Stimulated activated CD4-positive, alpha-beta T cell treated with anti-CD3 and anti-CD28 coated beads, Interleukin-2, amount 100 ng/mL, for 4 hours (primary cell): ENCODE results near the gene PARD3.

Experiments
- DNase-seq: peaks from one replicate; pipeline ENCODE4 v3.0.0-alpha.2; 2020; ENCODE audit warnings: low read depth

Gene PARD3

DNA sequence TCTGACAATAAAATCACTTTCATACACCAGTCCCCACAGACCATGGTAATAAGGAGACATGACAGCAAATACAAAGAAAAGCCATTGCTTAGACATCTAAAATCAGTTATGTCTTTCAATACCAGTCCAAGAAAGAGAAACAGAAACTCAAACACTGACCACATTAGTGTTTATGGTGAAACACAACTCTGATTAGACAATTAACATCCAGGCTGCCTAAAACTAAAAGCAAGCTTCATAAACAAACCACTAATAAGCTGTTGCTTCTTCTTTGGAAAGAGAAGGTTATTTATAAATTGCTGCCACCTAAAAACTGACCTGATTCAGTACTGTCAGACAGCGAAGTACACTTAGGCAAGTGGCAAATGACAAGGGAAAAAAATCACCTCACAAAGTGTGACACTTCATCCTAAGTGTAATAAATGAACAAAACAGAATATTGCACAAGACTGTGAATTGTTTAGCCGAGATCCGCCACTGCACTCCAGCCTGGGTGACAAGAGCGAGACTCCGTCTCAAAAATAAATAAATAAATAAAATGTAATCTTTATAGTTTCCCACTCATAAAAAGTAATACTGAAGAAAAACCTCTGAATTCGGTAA lies 277.4 kb downstream of the PARD3 start:
- DNase-seq: no peak

DNA sequence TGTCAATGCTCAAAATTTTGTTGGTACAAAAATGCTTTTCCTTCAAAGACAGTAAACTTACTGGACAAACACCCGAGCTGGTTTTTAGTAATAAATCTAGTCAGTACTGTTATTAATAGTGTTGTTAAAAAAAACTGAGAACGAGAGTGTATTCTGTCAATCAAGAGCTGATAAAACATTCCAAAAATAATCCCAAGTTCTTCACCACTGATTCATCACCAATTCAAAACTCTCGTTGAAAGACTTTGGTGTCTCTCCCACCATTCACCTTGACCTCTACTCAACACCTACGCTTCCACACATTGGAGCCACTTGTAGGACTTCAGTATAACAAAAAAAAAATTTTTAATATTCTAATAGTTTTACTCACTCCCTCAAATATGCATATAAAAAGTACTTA lies 279.2 kb downstream of the PARD3 start:
- DNase-seq: no peak

DNA sequence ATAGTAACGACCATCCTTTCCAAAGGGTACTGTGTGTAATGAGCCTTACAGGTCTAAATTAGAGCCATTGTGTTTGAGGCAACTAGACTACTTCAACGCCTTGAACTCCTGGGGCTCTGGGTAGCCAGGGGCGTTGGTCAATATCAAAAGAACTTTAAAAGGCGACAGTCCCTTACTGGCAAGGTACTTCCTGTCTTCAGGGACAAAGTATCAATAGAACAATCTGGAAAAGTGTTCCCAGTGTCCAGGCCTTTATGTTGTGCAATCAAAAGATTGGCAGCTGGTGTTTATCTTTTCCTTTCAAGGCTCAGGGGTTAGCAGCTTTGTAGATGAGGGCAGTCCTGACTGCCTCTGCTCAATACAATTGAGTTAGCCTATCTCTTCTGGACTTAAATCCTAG lies 284.3 kb downstream of the PARD3 start:
- no peak for DNase-seq

DNA sequence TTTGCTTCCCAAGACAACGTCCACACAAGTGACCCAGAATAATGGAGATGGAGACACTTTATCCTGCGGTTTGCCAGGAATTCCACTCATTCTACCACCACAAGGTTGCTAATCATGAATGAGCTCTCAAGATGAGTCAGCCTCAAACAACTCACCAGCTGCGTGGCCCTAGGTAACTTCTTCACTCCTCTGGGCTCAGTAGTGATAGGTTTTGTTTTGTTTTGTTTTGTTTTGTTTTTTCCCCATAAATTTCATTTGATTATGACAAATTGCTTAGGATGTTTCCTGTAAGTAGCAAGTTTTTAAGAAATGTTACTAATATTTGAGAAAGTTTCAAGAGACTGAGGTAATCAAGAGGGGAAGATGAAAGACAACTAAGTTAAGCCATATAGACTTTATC lies 286.8 kb downstream of the PARD3 start:
- no peak for DNase-seq

DNA sequence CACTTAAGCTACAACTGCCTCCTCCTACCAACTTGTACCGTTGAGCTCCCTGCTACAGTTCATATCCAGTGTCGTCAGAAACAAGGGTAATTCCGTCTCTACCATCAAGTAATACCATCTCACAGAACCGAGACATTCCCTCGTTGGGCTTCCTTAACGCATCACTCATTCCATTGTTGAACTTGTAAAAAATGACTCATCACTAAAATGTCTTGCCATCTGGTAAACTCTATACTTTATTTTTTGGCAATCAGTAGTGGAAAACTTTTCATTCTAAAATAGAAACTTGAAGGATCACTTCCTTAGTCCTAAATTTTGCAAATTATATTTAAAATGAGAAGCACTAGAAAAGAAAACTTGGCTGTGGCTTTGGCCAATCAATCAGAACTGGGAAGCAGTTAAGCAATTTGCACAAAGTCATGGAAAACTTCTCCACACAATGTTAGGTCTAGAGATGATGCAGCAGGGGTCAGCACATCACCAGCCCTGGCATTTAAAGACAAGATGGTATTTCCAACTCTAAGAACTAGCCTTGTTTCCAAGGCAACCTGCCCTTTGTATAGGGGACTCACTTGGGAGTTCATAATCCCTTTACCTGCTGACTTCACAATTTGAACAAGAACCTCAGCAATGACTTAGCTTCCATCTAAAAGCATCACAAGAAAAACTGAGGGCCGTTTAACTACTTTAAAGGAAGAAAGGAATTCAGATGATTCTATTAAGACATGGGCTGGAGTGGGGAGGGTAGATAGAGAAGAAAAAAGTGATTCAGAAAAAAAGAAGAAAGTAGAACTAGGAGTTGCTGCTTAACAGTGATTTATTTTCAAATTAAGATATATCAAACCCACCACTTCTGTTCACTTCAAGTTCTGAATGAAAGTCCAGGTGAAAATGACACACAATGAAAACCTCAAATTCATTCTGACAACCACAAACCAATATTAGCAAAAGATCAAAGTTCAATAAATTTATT lies 288.1 kb downstream of the PARD3 start:
- DNase-seq: no peak

DNA sequence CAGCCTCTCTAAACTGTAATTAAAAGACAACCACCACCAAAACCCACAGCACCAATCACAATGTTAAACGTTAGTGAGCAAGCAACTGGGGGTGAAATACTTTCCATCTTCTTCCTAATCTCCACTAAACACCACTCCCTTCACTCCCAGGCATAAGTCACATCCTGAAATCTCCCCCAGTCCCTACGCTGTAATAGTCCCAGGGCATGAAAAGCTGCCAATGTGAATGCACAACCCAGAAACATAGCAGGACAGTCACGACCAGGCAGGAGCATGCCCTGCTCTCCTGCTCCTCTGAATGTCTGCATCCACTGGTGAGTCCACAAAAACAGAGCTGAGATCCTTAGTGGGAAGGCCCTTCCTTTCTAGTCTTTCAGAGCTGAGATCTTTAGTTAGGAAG lies 288.9 kb downstream of the PARD3 start:
- DNase-seq: no peak

DNA sequence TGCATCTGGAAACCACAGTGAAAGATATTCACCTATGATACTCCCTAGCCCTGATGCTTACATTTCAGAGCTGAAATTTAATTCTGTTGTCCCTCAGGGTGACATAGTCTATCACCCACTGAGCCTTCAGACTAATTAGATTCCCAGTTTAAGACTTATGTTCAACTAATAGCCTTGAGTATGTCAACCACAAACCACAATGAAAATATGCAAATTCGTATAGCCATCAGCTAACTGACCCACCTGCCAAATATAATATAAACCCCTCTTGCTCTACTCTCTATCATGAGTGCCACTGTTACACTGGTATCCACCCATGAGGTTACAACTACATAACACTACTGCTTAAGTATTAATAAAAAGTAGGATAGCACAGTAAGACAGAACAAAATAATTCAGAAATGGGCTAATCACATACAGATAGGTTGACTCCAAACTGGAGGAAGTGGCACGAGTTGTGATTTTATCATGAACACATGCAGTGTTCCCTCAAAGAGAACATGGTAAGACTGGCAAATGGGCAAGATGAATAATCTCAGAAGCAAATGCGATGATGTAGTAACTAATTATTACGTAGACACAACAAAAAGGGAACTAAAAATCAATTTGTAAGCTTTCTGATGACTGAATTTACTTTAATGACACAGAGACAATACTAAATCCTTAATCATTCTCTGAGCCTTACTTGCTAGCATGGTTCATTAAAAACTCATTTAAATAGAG lies 290.6 kb downstream of the PARD3 start:
- DNase-seq: no peak

DNA sequence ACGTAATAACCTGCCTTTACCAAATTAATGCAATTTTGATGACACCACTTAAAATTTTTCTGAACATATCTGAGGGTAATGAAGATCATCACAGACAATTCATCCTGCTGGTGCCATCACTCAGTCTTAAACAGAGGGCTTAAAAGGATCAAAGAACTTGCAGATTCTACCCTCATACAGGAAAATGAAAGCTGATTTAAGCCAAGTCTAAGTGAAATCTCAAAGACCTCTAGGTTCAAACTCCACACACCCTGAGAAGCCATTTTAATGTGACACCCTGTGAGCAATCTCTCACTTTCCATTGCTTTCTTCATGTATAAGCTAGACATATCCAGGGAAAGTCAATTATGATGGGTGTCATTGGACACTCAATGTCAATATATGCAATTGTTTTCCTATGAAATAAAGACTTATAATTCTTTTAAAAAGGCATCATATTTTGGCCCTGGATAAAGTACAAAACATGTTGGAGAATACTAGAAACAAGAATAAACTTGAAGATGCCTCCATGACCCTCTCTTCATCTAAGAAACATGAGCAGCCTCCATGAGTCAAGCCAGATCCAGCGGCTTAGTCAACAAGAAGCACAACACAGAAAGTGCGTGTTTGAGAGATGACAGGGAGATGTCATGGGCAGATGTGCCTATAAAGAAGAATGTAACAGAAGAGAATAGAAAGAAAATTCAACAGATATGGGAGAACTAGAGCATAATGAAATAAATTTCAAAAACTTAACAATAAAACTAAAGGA lies 291.9 kb downstream of the PARD3 start:
- no peak for DNase-seq

DNA sequence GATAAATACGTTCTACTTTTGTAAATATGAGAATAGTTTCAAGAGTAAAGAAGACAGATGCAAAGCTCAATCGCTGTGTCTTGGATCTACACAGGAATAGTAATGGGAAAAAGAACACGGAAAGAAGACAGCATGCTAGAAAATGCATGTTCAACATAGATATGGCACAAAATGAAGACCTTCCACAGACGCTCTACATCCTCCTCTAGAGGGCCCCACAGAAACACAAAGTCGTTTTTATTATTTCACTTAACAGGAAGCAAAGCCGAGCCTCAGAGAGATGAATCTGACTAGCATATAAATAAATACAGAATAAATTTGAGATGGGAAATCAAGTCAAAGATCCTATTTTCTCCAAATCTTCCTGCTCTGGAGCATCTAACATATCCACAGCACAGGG lies 292.6 kb downstream of the PARD3 start:
- no peak for DNase-seq

DNA sequence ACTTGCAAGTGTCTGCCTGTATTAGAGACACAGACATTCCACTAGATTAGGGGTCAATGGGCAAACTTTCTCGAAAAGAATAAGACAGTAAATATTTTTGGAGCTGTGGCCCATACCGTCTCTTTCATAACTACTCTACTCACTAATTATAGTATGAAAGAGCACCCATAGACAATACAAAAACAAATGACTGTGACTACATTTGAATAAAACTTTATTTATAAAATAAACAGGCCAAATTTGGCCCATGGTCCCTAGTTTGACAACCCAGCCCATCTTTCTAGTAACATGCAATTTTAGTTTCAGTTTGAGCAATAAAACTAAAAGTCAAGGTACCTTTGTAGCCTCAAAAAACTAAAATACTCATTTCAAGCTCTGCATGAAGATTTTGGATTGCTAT lies 294.6 kb downstream of the PARD3 start:
- DNase-seq: no peak

DNA sequence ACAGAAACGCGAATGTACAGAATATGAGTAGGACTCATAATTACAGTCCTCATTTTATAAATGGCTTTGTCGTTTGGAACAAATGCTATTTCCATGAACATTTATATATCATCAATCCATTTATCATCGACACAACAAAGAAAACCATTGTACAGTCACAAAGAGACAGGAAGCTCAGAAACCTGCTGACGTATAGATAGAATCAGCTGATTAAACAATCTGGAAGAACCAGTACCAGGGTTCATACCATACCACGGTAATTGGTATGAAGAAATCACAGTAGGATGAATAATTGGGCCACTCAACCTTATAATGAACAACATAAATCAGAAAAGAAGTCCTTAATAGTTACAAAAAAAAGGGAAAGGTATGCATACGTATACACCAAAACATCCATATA lies 295.0 kb downstream of the PARD3 start:
- DNase-seq: no peak

DNA sequence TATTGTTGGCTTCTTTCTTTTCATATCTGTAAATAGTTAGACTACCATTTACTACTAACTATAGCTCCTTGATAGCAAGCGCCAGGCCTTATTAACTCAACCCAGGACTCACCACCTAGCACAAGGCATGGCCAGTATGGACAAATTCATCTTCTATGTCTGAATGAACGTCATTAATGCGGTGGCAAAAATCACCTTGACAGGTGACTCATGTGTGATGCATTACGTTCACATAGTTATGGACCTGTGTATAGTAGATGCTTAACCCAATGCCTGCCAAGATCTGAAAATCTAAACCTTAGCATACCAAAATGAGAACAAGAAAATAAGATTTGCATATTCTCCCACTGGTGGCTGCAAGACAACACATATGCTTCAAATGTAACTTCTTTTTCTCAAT lies 300.8 kb downstream of the PARD3 start:
- DNase-seq: no peak

DNA sequence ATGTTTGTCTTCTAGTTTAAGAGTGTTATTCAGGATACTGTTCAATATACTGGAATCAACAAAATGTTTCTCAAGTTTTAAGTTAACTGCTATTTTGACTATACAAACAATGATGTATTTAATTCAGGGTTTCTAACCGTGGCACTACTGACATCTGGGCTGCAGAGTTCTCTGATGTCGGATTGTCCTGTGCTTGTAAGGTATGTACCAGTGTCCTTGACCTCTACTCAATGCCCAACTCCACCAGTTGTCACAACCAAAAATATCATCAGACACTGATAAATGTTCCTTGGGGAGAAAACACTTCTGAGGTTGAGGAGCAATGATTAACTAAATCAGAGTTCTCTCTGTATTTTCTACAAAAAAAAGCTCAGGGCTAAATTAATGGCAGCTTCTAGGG lies 301.5 kb downstream of the PARD3 start:
- DNase-seq: no peak

DNA sequence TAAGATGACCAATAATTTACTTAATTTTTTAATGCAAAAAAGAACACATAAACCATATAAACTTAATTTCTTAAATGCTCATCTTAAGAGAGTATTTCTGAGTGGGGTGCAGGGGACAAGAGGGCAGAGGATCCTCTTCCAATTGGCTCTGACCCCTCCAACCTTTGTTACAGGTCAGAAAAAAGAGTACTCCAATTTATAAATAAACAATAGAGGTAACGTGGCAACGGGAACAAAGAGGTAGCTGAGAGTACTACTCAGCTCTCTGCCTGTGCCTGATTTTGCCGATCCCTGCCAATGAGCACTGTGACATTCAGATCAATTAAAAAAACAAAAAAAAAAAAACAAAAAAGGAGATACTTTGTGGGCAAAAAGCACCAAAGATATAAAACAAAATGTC lies 307.9 kb downstream of the PARD3 start:
- DNase-seq: no peak

DNA sequence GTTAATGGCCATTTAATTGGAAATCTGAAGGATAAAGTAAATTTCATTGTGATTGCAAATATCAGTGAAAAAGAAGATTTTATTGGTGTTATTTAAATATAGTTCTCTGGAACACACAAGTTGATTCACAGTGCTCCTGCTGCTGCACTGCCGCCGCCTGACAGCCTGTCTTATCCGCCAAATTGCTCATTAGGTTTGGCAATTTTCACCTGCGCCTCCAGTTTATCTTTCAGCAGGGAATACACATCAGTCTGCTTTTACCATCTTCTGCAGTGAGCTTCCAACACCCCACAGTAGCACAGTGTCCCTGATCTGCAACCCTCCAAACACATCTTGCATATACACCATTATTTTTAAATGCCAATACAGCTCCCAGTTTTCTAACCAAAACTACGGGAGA lies 308.3 kb downstream of the PARD3 start:
- no peak for DNase-seq

DNA sequence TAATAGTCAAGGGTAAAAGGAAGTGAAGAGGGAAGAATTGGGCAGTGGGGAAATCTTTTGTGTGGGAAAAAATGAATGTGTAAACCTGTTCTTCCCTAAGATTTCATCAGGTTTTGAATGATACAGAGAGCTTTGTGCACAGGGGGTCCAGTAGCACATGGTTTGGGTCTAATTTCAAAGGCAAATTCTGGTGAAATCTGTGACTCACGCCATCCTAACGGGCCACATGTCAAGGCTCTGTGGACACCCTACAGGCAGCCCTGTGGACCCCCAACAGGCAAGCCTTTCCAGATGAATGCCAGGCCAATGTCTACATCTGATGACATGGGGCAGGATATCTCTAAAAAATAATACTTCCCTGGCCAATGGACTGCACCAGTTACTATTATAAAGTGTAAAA lies 309.8 kb downstream of the PARD3 start:
- DNase-seq: no peak

DNA sequence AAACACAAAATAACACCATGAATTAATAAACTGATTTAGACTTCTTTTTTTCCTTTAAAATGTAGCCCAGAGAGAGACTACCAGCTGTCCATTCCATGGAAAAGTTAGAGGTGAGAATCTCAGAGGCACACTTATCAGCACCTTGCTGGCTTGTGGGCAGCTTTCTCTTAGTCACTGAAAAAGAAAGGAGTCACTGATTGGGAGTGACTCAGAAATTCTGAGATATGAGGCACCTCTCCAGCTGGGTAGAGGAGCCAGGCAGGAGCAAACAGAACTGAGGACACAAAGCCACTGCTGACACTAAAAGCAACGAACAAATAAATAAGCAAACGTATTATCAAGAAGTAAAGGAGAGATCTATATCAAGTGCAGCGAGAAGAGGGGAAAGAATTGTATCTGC lies 310.6 kb downstream of the PARD3 start:
- DNase-seq: no peak

DNA sequence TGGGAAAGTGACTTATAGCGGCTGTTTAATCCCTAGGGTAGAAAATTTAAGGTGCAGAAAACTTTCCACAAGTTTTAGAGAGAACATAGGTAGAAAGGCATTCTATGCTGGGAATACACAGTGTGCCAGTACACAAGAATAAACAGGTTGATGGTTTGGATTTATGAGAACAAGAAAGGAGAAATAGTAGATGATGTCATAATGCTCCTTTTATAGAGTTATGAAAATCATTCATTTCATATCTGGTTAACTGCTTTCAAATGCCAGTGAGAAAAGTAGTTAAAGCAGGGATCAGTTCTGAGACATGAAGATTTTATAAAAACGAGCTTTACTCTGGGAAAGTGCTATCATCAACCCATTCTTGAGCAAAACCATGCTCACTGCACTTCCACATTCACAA lies 311.4 kb downstream of the PARD3 start:
- no peak for DNase-seq

DNA sequence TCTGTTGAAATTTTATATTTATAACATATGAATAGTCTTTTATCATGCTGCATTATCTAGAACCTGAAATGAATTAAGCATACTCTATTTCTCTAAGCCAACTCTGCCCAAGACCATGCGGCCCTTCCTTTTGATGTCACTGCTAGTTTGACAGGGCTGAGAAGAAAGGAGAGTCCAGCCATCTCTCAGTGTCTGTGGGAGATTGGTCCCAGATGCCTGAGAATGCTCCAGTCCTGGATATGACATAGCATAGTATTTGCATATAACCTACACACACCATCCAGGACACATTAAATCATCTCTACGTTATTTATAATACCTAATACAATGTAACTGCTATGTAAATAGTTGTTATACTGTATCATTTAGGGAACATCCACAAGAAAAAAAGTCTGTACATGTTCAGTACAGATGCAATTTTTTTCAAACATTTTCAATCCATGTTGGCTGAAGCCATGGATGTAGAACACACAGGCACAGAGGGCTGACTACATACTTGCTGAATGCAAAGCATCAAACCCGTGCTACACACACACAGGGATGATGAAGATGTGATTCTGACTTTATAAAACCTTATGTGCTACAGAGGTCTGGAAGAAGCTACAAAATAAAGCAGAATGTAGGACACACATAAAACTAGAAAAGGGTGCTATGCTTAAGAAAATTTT lies 315.4 kb downstream of the PARD3 start:
- DNase-seq: no peak

DNA sequence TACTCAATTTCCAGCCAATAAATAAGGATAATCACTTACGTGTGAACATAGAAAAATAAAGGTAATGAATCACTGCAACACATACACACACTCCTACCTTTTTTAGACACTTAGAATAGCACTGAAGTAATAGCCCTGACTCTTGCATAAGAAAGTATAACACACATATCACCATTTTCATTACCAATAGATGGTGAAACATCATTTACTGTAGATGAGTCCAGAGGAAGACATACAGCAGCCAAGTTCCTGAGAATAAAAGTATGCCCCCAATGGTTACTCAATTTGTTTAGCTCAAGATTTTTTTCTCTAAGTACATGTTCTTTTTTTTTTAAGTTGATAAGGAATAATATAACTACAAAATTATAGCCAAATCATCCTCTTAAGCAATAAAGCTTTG lies 316.3 kb downstream of the PARD3 start:
- DNase-seq: no peak

DNA sequence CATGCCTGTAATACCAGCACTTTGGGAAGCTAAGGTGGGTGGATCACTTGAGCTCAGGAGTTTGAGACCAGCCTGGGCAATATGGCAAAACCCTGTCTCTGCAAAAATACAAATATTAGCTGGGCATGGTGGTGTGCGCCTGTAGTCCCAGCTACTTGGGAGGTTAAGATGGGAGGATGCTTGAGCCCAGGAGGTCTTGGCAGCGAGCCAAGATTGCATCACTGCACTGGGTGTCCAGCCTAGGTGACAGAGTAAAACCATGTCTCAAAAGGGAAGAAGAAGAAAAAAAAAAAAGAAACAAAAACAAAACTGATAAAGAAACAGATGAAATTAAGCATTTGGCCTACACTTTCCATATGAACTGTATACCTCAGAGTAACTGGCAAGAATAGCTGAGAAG lies 319.2 kb downstream of the PARD3 start:
- no peak for DNase-seq

DNA sequence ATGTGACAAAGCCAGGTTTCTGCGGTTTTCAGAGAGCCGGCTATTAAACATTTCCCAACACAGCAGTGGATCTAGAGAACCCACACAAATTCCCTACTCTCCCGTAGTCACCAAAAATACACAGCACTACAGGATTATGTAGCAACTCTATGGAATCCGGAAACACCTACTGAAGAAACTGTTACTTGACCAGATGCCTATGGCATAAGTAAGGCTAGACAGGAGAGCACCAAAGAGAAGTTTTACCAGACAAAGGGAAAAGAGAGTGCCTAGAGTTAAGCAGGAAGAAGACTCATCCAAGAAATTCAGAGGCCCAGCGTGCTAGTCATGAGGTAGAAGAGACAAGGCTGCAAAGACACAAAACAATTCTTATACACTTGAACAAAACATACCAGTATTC lies 321.1 kb downstream of the PARD3 start:
- DNase-seq: no peak
